ENCODE measurements around the gene LHFPL3.

LHFPL3 gene

GRCh38 chr7:104486931-104487330 lies 158.5 kb downstream of the LHFPL3 start:
- no peak for TF ChIP-seq CTCF (IDR thresholded peaks at IDR 0.05; ENCODE audit: low read depth, low read length, missing control alignments)
- no peak overlapping the region for H3K4me3 ChIP-seq (replicated peaks; ENCODE audit: low read depth, low read length)
- DNase-seq (ENCODE audit: extremely low read depth, low read depth): no peak

- no peak for TF ChIP-seq CTCF (IDR thresholded peaks at IDR 0.05; ENCODE audit: low read depth, low read length, missing control alignments)
- H3K4me3 ChIP-seq (replicated peaks; ENCODE audit: low read depth, low read length): no peak overlapping the region
- DNase-seq (ENCODE audit: extremely low read depth, low read depth): no peak
Observed at GRCh38 chr7:104487642-104488041, 159.2 kb downstream of the LHFPL3 start.

GRCh38 chr7:104497379-104497967 lies 169.1 kb downstream of the LHFPL3 start:
- no peak for DNase-seq (ENCODE audit: extremely low read depth, low read depth)
- H3K4me3 ChIP-seq (replicated peaks; ENCODE audit: low read depth, low read length): no peak overlapping the region
- TF ChIP-seq CTCF (IDR thresholded peaks at IDR 0.05; ENCODE audit: low read depth, low read length, missing control alignments): no peak

- DNase-seq (ENCODE audit: extremely low read depth, low read depth): no peak
- H3K4me3 ChIP-seq (replicated peaks; ENCODE audit: low read depth, low read length): no peak overlapping the region
- TF ChIP-seq CTCF (IDR thresholded peaks at IDR 0.05; ENCODE audit: low read depth, low read length, missing control alignments): no peak
Observed at GRCh38 chr7:104499975-104500374, 171.6 kb downstream of the LHFPL3 start.

GRCh38 chr7:104509874-104510273 lies 181.5 kb downstream of the LHFPL3 start:
- no peak for DNase-seq (ENCODE audit: extremely low read depth, low read depth)
- no peak overlapping the region for H3K4me3 ChIP-seq (replicated peaks; ENCODE audit: low read depth, low read length)
- TF ChIP-seq CTCF (IDR thresholded peaks at IDR 0.05; ENCODE audit: low read depth, low read length, missing control alignments): no peak

GRCh38 chr7:104524853-104525252 lies 196.4 kb downstream of the LHFPL3 start:
- no peak overlapping the region for H3K4me3 ChIP-seq (replicated peaks; ENCODE audit: low read depth, low read length)
- DNase-seq (ENCODE audit: extremely low read depth, low read depth): no peak
- no peak for TF ChIP-seq CTCF (IDR thresholded peaks at IDR 0.05; ENCODE audit: low read depth, low read length, missing control alignments)

- TF ChIP-seq CTCF (IDR thresholded peaks at IDR 0.05; ENCODE audit: low read depth, low read length, missing control alignments): no peak
- H3K4me3 ChIP-seq (replicated peaks; ENCODE audit: low read depth, low read length): no peak overlapping the region
- no peak for DNase-seq (ENCODE audit: extremely low read depth, low read depth)
Observed at GRCh38 chr7:104528142-104528541, 199.7 kb downstream of the LHFPL3 start.

Measured in HFF-Myc (cell line).